HT-29 (cell line): ENCODE measurements around the gene NRSN2. TPM values are rescaled to one million over a fixed set of nuclear protein-coding genes. Genes with fewer than 3 reads are reported as not detected.
"Not testable (repeated sequence)": the region's sequence is repeated elsewhere in the genome, so short reads cannot be mapped to it uniquely, and the experiment has no call there.

Experiments
- DNase-seq: peaks from one replicate; pipeline ENCODE4 v3.0.0-alpha.2; 2015; ENCODE audit warnings: low spot score
- total RNA-seq: library from RNA; depleted of rRNA; stranded (reverse); fragments of >200 nt; shearing (Covaris generic); gene quantifications from 2 replicates; pipeline ENCODE4 v1.2.3, GENCODE V29; 2014

Gene NRSN2
- total RNA-seq, 1 experiment from 2014 or later = 15.5 TPM

GRCh38 chr20:325045-325888, 21.6 kb upstream of the NRSN2 start, which contains the start of gene SOX12:
TSS of gene SOX12 (plus strand) at chr20:325552. CDS start at chr20:325925, 373 bp downstream.
- DNase-seq = peak; percentile 83

GRCh38 chr20:325889-326644, 20.8 kb upstream of the NRSN2 start:
- DNase-seq = peak; percentile 44

- DNase-seq = no peak
Observed at GRCh38 chr20:326645-327185, 20.2 kb upstream of the NRSN2 start.

GRCh38 chr20:327186-328026, 19.5 kb upstream of the NRSN2 start:
- DNase-seq = peak; percentile 28

- DNase-seq = no peak
Observed at GRCh38 chr20:328027-328974, 18.6 kb upstream of the NRSN2 start.

GRCh38 chr20:328975-329695, 17.8 kb upstream of the NRSN2 start:
- no peak for DNase-seq

- no peak for DNase-seq
Observed at GRCh38 chr20:329851-330232, 17.1 kb upstream of the NRSN2 start.

- DNase-seq = peak; percentile 60
Observed at GRCh38 chr20:330233-331149, 16.4 kb upstream of the NRSN2 start.

GRCh38 chr20:334578-334977, 12.3 kb upstream of the NRSN2 start:
- no peak for DNase-seq

GRCh38 chr20:336040-336439, 10.9 kb upstream of the NRSN2 start:
- DNase-seq = not testable (repeated sequence)

GRCh38 chr20:341682-342081, 5.2 kb upstream of the NRSN2 start:
- peak; percentile 69 for DNase-seq

- no peak for DNase-seq
Observed at GRCh38 chr20:343107-343506, 3.8 kb upstream of the NRSN2 start.

- no peak for DNase-seq
Observed at GRCh38 chr20:346033-346639, 775 bp upstream of the NRSN2 start.

GRCh38 chr20:347317-347639, 367 bp downstream of the NRSN2 start:
- no peak for DNase-seq

- DNase-seq = peak; percentile 46
Observed at GRCh38 chr20:347640-348484, 951 bp downstream of the NRSN2 start.

- DNase-seq = no peak
Observed at GRCh38 chr20:348972-349841, 2.3 kb downstream of the NRSN2 start.
